KBM-7 (cell line): ENCODE results near the gene ZNF446.
A peak's percentile ranks its signal among the peaks of the same experiment; 100 is the strongest.
"Not testable (repeated sequence)": the region's sequence is repeated elsewhere in the genome, so short reads cannot be mapped to it uniquely, and the experiment has no call there.

Experiments
- DNase-seq: peaks from one replicate; pipeline ENCODE4 v3.0.0-alpha.2; 2015
- in situ Hi-C: fragments of 300-500 bp; cut with MboI; formaldehyde crosslinking; loops from 2 replicates; pipeline ENCODE4 v1.14.3; 2020; ENCODE audit warnings: low sequenced_read_pairs, low pct_unique_long_range_greater_than_20kb, mixed read lengths

ZNF446 gene

DNA sequence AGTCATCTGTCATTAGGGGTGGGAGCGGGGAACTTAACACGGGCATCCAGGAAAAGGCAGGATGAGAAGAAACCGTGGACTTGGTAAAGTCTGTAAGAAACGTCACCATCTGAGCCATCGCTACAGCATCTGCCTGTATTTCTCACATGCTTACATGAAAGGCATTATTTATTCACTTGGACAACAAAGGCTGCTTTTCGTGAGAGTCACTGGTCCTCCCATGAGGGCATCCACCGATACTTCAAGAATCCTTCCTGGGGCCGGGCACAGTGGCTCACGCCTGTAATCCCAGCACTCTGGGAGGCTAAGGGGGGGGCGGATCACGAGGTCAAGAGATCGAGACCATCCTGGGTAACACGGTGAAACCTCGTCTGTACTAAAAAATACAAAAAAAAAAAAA is 16.1 kb downstream of the ZNF446 start:
- DNase-seq: no peak
- in situ Hi-C loops: no loop called here

- no peak for DNase-seq
- in situ Hi-C loops: no loop called here
Observed at GRCh38 chr19:58497634-58498170, 21.6 kb downstream of the ZNF446 start.

GRCh38 chr19:58498316-58499020 is 22.3 kb downstream of the ZNF446 start:
- DNase-seq: no peak
- in situ Hi-C loops: no loop called here

DNA sequence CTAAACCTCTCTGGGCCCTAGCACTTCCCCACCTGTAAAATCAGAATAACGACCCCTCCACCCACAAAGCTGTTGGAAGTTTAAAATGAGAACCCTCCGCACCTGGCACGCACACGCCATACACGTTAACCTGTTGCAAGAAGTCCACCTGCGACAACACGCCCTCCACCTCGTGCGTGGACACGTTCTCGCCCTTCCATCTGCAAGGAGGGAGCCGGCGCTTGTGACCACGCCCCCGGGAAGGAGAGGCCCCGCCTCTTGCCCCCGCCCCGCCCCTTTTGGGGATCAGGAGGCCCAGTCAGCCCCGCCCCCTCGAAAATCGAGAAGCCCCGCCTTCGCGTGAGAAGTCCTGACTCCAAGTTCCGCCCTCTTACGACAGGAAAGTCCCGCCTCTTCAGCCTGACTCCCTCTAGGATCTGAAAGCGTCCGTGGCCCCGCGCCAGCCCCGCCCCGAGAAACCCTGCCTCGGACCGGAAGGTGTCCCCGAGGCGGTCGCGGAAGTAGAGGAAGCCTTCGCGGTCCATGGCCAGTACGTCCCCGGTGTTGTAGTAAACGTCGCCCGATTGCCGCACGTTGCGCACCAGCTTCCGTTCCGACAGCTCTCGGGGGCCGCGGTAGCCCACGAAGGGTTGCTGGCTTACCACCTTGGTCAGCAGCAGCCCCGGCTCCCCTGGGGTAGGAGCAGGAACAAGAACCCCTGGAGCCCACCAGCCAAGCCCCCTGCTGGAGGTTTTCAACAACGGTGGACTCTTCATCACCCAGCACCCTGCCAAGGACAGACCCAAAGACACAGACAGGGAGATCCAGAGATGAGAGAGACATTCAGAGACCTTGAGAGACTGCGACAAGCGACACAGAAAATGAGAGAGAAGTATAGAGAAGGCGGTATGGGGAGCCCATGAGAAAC is 23.1 kb downstream of the ZNF446 start:
- in situ Hi-C loops: no loop called here
- peak; percentile 95 for DNase-seq

DNA sequence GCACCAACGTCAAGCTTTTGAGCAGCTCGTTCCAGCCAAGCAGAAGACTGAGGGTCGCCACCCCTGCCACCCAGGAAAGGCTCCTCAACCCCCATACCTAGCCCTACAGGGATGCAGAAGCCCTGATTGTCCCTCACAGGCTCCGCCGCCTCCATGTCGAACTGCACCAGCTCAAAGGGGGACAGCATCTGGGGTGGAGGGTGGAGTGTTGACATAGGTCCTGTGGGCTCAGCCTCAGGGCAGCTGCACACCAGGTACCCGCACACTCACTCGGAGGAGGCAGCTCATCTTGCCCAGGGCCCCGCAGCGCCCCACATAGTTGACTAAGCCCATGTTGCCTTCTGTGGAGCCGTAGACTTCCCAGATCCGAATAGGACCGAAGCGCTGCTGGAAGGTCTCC is 24.1 kb downstream of the ZNF446 start:
- no peak for DNase-seq
- in situ Hi-C loops: no loop called here

DNA sequence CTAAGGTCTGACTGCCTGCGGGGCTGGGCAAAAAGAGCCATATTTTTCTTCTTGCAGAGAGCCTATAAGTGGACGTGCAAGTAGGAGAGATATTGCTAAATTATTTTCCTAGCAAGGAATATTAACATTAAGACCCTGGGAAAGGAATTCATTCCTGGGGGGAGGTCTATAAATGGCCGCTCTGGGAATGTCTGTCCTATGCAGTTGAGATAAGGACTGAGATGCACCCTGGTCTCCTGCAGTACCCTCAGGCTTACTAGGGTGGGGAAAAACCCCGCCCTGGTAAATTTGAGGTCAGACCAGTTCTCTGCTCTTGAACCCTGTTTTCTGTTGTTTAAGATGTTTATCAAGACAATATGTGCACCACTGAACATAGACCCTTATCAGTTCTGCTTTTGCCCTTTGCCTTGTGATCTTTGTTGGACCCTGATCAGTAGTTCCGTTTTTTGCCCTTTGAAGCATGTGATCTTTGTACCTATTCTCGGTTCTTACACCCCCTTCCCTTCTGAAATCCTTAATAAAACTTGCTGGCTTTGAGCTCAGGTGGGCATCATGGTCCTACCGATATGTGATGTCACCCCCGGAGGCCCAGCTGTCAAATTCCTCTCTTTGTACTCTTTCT is 31.6 kb downstream of the ZNF446 start:
- in situ Hi-C loops: not testable (repeated sequence)

GRCh38 chr19:58509731-58510083 is 33.6 kb downstream of the ZNF446 start:
- DNase-seq: no peak
- in situ Hi-C loops: no loop called here

More for the DNA sequence above, 31.6 kb downstream of the ZNF446 start:
- DNase-seq: not testable (repeated sequence)

GRCh38 chr19:58510084-58510862 is 34.1 kb downstream of the ZNF446 start:
- in situ Hi-C loops: no loop called here
- no peak for DNase-seq

DNA sequence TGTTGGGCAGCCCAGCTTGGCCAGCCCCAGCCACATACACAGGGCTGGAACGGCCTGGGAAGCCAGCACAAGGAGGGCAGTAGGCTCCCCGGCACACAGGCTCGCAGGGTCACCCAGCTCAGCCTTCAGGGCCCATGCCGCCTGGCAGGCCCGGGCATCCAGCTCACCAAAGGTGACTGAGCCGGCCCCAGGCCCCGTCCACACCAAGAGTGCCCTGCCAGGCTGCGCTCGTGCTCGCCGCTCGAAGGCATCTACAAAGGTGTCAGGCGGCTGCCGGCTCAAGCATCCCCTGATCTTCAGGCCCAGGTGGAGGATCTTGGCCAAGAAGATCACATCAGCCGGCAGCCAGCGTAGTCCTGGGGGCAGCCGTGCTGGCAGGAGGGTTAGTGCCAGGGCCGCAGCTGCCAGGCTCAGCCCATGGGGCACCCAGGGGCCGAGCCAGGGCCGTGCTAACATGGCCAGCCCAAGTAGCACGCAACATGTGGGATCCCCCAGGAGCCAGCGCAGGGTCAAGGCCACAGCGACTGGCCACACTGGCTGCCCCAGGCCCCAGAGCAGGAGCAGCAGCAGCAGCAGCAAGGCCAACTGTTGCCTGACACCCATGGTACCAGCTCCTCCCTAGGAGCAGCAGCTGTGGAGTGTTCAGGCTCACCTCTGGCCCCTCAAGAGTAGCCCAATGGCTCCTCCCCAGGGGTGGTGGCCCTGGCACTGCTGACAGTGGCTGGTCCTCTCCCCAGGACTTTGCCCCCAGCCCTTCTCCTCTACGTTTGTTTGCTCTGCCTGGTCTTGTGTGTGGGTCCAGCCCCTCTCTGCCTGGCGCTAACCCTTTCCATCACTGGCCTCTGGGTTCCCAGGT is 35.4 kb downstream of the ZNF446 start, which contains the start of gene SLC27A5:
TSS of gene SLC27A5 (minus strand) at position 640 of the 856 bp plus-strand sequence. CDS start at position 603, 37 bp downstream.
- in situ Hi-C loops: no loop called here
- no peak for DNase-seq

GRCh38 chr19:58513213-58513693 is 37.1 kb downstream of the ZNF446 start:
- in situ Hi-C loops: no loop called here
- DNase-seq: no peak

DNA sequence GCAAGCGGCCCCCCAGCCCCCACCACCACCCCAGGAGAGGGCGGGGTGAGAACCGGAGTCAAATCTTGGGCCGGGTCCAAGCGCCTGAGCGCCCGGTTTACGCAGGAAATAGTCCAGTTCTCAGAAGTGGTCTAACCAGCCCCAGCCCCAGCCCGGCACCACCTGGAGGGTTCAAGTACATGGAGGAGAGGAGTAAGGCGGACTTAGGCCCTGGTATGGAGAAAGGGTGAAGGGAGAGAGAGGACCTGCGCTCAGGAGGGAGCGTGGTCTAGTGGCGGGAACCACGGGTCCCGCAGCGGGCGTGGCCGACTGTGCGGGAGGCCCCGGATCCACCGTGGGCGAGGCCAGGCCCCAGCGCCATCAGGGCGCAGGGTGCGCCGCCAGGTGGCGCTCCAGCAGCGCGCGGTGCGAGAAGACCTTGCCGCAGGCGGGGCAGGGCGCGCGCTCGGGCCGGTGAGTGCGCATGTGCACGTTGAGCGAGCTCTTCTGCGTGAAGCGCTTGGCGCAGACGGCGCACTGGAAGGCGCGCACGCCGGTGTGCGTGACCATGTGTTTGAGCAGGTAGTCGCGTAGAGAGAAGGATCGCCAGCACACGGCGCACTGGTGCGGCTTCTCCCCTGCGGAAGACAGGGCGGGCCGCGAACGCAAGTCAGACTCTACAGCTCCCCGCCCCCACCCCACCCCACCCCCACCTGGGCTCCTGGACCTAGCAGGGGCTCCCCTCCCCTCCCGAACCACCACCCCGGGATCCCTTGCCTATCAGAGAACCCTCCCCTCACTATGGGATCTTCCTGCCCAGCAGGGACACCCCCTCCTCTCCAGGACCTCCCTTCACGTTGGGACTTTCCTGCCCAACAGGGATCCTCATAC is 37.8 kb downstream of the ZNF446 start:
- in situ Hi-C loops: no loop called here
- DNase-seq: peak; percentile 85

DNA sequence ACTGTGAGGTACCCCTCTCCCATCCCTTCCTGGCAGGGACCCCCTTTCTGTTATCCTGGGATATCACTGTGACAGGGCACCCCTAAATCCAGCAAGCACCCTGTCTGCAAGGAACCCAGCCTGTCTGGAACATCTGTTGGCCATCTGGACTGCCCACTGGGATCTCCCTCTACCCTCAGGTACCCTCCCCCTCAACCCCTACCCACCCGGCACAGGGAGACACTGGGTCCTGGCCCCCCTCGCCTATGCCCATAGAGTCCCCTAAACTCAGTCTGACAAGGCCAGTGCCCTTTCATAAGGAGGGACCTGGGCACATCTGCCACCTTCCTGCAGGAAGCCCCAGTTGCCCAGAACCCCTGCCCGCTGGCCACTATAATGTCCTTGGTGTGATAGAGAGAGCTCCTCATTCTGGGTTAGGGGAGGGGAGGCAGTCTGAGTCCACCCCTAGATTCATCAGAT is 38.4 kb downstream of the ZNF446 start:
- in situ Hi-C loops: no loop called here
- DNase-seq: no peak

DNA sequence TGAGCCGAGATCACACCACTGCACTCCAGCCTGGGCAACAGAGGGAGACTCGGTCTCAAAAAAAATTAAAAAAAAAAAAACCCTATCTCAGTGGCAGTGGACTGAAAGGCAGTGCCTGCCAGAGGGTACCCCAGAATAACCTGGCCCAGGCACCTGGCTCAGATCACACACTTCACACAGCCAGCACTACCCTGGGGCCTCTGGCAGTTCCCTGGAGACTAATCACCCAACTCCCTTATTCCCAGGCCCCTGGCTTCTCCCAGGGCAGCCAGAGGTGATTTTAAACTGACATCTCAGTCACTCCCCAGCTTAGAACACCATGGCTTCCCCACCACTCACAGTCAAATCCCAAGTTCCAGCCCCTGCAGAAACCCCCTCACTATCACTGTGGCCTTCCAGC is 39.1 kb downstream of the ZNF446 start:
- in situ Hi-C loops: no loop called here
- no peak for DNase-seq

- DNase-seq: no peak
- in situ Hi-C loops: no loop called here
Observed at GRCh38 chr19:58516246-58516836, 40.2 kb downstream of the ZNF446 start.

- no peak for DNase-seq
- in situ Hi-C loops: no loop called here
Observed at GRCh38 chr19:58516964-58517833, 41.0 kb downstream of the ZNF446 start.
